Stimulated activated memory B cell treated with anti-CD40 and anti-IgM and Interleukin-4, amounts not matched to agents 10 μg/mL and 1 μg/mL and 100 μg/mL, for 72 hours (primary cell): ENCODE results near the gene HLA-F.
A peak's percentile ranks its signal among the peaks of the same experiment; 100 is the strongest.

Experiments used
- ATAC-seq: fragments of 150-1000 bp; cut with Tn5 transposase; 2 replicates; pipeline ENCODE4 v1.10.0; 2021
- H3K27ac Mint-ChIP-seq: one replicate; pipeline ENCODE4 v1.8.0; 2022; ENCODE audit warnings: mild to moderate bottlenecking, mixed read lengths
- H3K27me3 Mint-ChIP-seq: one replicate; pipeline ENCODE4 v1.8.0; 2022; ENCODE audit warnings: mixed read lengths
- H3K36me3 Mint-ChIP-seq: one replicate; pipeline ENCODE4 v1.8.0; 2022; ENCODE audit warnings: mixed read lengths
- H3K4me1 Mint-ChIP-seq: one replicate; pipeline ENCODE4 v1.8.0; 2022; ENCODE audit warnings: mixed read lengths
- H3K4me3 Mint-ChIP-seq: one replicate; pipeline ENCODE4 v1.8.0; 2022; ENCODE audit warnings: mild to moderate bottlenecking, moderate library complexity, mixed read lengths
- H3K9me3 Mint-ChIP-seq: one replicate; pipeline ENCODE4 v1.8.0; 2022; ENCODE audit warnings: mixed read lengths

Gene HLA-F

DNA sequence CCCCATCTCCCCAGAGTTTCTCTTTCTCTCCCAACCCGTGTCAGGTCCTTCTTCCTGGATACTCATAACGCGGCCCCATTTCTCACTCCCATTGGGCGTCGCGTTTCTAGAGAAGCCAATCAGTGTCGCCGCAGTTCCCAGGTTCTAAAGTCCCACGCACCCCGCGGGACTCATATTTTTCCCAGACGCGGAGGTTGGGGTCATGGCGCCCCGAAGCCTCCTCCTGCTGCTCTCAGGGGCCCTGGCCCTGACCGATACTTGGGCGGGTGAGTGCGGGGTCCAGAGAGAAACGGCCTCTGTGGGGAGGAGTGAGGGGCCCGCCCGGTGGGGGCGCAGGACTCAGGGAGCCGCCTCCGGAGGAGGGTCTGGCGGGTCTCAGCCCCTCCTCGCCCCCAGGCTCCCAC, at the start of gene HLA-F:
HLA-F (plus strand) TSS at position 173 of the 404 bp plus-strand sequence; CDS start at position 203, 30 bp downstream.
- H3K9me3 Mint-ChIP-seq, result no peaks in the 10 kb centered on the region
- H3K4me1 Mint-ChIP-seq, result peaks cover 52% of the 10 kb centered on the region
- H3K4me3 Mint-ChIP-seq, result peak within 1 kb of the TSS; percentile 92
- peak; percentile 98 for ATAC-seq
- H3K27ac Mint-ChIP-seq, result peak within 1 kb of the TSS; percentile 96
- no peaks in the 10 kb centered on the region for H3K27me3 Mint-ChIP-seq
- peaks cover 50% of the 10 kb centered on the region for H3K36me3 Mint-ChIP-seq

- Mint-ChIP-seq H3K27me3 (peaks cover 25% of the 10 kb centered on the region), H3K4me1 (no peaks in the 10 kb centered on the region), H3K36me3 (no peaks in the 10 kb centered on the region), H3K4me3 (no peak overlapping the region), H3K9me3 (no peaks in the 10 kb centered on the region), H3K27ac (no peak overlapping the region)
- ATAC-seq, result no peak
Measured at GRCh38 chr6:29674008-29674407, 49.2 kb upstream of the HLA-F start.

GRCh38 chr6:29675561-29675960, 47.7 kb upstream of the HLA-F start:
- Mint-ChIP-seq H3K27ac (no peak overlapping the region), H3K4me1 (no peaks in the 10 kb centered on the region), H3K4me3 (no peak overlapping the region), H3K9me3 (no peaks in the 10 kb centered on the region), H3K27me3 (peaks cover 26% of the 10 kb centered on the region), H3K36me3 (no peaks in the 10 kb centered on the region)
- no peak for ATAC-seq

GRCh38 chr6:29676981-29677601, 46.1 kb upstream of the HLA-F start:
- Mint-ChIP-seq H3K4me3 (no peak overlapping the region), H3K27me3 (peaks cover 14% of the 10 kb centered on the region), H3K36me3 (no peaks in the 10 kb centered on the region), H3K9me3 (no peaks in the 10 kb centered on the region), H3K4me1 (no peaks in the 10 kb centered on the region), H3K27ac (no peak overlapping the region)
- no peak for ATAC-seq

DNA sequence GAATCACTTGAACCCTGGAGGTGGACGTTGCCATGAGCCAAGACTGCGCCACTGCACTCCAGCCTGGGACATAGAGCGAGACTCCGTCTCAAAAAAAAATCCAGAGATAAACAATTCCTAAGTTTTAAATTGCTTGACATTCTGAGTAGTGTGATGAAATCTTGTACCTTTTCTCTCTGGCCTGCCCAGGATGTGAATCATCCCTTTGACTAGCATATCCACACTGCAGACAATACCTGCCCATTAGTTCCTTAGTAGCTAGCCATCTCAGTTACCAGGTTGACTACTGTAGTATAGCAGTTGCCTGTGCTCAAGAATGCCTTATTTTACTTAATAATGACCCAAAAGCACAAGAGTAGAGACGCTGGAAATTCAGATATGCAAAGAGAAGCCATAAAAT, 45.1 kb upstream of the HLA-F start:
- no peak overlapping the region for H3K27ac Mint-ChIP-seq
- no peaks in the 10 kb centered on the region for H3K36me3 Mint-ChIP-seq
- H3K4me3 Mint-ChIP-seq, result no peak overlapping the region
- ATAC-seq, result no peak
- no peaks in the 10 kb centered on the region for H3K4me1 Mint-ChIP-seq
- no peaks in the 10 kb centered on the region for H3K9me3 Mint-ChIP-seq
- peaks cover 8% of the 10 kb centered on the region for H3K27me3 Mint-ChIP-seq

- Mint-ChIP-seq H3K27ac (no peak overlapping the region), H3K27me3 (peaks cover 8% of the 10 kb centered on the region), H3K9me3 (no peaks in the 10 kb centered on the region), H3K4me1 (no peaks in the 10 kb centered on the region), H3K36me3 (no peaks in the 10 kb centered on the region), H3K4me3 (no peak overlapping the region)
- no peak for ATAC-seq
Measured at GRCh38 chr6:29679962-29680361, 43.3 kb upstream of the HLA-F start.

DNA sequence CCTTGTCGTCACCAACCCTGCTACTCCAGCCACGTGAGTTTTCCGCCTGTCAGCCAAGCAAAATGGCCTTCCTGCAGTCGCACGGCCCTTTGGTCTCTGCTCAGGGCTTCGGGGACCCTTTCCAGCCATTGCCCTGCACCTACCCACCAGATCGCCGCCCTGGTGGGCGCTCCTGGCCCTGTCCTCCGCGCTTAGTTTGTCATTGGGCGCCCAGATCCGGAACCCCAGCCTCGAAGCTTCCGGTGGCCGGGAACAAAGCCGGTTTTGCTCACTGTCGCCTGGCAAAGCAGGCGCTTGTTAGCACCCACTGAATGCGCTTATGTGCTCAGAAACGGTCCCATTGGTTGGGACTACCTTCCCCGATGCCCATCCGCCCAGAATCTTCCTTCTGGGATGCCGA, 42.8 kb upstream of the HLA-F start:
- H3K27me3 Mint-ChIP-seq, result peaks cover 8% of the 10 kb centered on the region

DNA sequence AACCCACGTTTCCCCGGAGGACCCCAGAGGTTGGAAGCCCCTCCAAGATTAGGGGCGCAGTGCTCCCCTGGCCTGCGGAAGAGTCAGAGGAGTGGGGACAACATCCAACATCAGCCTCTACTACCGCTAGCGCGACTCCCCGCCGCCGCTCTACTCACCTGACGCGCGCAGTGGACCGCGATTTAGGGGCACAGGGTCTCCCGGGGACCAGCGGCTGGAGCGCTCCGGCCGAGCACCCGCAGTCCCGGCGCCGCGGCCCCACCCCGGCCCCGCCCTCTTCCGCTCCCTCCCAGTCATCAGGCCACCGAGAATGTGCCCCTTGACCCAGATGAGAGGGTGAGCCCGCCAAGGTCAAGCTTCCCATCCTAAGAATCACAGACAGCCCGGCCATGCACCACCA, 42.3 kb upstream of the HLA-F start, which contains the start of gene ZFP57:
ZFP57 (minus strand) TSS at position 249 of the 400 bp plus-strand sequence. CDS start 4,149 bp downstream, outside the sequence.
- Mint-ChIP-seq H3K36me3 (no peaks in the 10 kb centered on the region), H3K27me3 (peaks cover 8% of the 10 kb centered on the region), H3K9me3 (no peaks in the 10 kb centered on the region), H3K4me1 (no peaks in the 10 kb centered on the region), H3K4me3 (no peak within 1 kb of the TSS), H3K27ac (no peak within 1 kb of the TSS)
- ATAC-seq, result no peak

More for the DNA sequence above, 42.8 kb upstream of the HLA-F start:
- Mint-ChIP-seq H3K4me3 (no peak overlapping the region), H3K4me1 (no peaks in the 10 kb centered on the region), H3K36me3 (no peaks in the 10 kb centered on the region), H3K27ac (no peak overlapping the region), H3K9me3 (no peaks in the 10 kb centered on the region)
- ATAC-seq, result no peak

GRCh38 chr6:29681811-29682210, 41.4 kb upstream of the HLA-F start:
- Mint-ChIP-seq H3K4me1 (no peaks in the 10 kb centered on the region), H3K27me3 (peaks cover 8% of the 10 kb centered on the region), H3K36me3 (no peaks in the 10 kb centered on the region), H3K27ac (no peak overlapping the region), H3K9me3 (no peaks in the 10 kb centered on the region), H3K4me3 (no peak overlapping the region)
- no peak for ATAC-seq

DNA sequence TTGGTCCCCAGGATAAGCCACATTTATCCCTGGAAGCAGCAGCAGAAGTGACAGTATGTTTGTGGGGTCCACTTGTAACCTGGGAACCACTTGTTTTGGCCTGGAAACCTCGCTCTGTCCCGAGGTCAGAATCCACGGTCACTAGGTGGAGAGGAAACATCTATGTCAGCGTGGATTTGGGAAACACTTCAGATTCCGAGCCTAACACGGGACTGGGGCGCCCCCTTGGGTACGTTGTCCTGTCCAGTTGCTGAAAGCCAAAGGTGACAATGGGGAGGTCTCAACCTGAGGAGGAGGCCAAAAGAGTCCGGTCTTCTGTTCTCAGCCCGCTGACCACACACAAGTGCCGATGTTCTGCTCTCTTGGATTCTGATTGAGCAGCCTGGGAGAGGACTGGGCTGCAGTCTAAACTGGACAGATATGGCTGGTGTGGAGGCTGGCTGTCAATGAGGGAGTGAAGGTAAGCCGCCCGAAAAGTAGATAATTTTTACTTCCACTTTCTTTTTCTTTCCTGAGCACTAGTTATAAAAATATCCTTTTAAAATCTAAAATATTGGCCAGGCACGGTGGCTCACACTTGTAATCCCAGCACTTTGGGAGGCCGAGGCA, 37.4 kb upstream of the HLA-F start:
- no peak for ATAC-seq
- H3K36me3 Mint-ChIP-seq, result no peaks in the 10 kb centered on the region
- no peak overlapping the region for H3K27ac Mint-ChIP-seq
- H3K27me3 Mint-ChIP-seq, result peaks cover 9% of the 10 kb centered on the region
- H3K4me3 Mint-ChIP-seq, result no peak overlapping the region
- no peaks in the 10 kb centered on the region for H3K9me3 Mint-ChIP-seq
- H3K4me1 Mint-ChIP-seq, result no peaks in the 10 kb centered on the region

DNA sequence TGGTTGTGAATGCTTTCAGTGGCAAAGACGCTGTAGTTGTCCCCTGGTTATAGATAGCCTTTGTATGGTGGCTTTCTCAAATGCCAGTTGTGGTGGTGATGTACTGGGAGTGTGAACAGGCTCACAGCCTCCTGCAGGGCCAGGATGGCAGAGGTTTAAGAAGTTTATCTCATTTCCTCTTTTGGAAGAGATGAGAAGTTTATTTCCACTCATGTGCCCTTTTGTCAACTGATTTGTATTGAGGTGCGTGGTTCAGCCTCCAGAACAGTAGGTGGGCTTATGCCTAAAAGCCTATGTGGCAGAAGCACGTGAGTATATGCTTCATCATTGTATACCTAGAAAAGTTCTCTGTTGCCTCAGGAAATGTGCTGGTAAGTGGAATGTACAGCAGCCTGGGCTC, 28.6 kb upstream of the HLA-F start:
- H3K27ac Mint-ChIP-seq, result peak overlapping the region; percentile 35
- H3K27me3 Mint-ChIP-seq, result peaks cover 19% of the 10 kb centered on the region
- no peak overlapping the region for H3K4me3 Mint-ChIP-seq
- H3K9me3 Mint-ChIP-seq, result peaks cover 6% of the 10 kb centered on the region
- peak; percentile 91 for ATAC-seq
- peaks cover 10% of the 10 kb centered on the region for H3K4me1 Mint-ChIP-seq
- no peaks in the 10 kb centered on the region for H3K36me3 Mint-ChIP-seq

DNA sequence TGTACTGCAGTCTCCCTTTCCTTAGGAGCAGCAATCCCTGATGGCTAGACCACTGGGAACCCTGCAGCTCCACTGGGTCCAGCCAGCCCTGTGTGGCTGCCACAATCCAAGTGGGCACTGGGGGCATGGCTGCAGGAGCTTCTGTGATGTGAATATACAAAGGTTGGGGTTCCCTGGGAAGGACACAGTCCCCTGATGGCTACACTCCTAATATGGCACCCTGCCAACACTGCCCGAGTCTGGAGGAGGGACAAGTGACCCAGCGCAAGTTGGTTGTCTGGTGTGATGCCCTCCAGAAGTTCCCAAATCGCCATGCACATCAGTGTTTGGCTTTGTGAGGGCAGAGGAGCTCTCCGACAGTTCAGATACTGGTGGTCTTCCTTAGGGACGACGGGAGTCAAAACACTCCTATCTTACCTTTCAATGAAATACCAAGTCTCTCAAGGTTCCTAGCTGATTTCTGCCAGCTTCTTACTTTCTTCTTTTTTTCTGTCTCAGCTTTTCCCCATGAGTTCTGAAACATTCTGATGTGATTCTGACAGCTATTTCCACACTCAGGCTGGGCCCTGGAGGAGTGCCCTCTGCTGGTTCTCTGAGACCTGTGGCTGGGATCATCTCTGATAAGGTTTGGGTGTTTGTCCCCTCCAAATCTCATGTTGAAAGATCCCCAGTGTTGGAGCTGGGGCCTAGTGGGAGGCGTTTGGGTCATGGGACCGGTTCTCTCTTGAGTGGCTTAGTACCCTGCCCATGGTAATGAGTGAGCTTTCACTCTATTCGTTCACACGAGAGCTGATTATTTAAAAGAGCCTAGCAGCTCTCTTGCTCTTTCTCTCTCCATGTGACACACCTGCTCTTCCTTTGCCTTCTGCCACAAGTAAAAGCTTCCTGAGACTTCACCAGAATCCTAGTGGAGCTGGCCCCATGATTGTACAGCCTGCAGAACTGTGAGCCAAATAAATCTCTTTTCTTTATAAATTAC, 26.8 kb upstream of the HLA-F start:
- H3K27ac Mint-ChIP-seq, result no peak overlapping the region

DNA sequence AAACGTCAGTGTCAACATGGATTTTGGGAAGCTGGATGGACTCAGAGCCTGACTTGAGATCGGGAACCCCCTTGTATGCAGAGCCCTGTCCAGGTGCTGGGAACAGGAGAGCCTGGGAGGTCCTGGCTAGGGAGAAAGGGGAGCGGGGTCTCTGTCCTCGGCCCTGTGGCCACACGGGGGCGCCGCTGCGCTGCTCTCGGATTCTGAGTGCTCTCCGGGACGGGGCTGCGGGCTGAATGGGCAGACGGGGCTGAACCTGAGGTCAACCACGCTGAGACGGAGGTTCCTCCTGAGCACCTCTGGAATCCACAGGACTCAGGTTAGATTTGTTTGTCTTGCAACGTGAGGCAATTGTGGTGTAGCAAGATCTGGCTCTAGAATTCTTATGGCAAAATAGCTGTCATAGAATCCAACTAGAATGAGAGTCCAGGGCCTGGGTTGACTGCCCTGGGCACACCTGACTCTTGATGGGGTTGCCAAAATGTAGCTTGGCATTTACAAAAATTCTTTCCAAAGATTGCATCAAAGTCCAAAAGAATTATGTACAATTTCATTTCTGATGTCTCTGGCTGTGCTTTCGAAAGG, 20.6 kb upstream of the HLA-F start:
- H3K9me3 Mint-ChIP-seq, result no peaks in the 10 kb centered on the region
- peaks cover 7% of the 10 kb centered on the region for H3K4me1 Mint-ChIP-seq
- peak; percentile 84 for ATAC-seq
- peaks cover 66% of the 10 kb centered on the region for H3K27me3 Mint-ChIP-seq
- H3K36me3 Mint-ChIP-seq, result no peaks in the 10 kb centered on the region
- H3K27ac Mint-ChIP-seq, result no peak overlapping the region
- no peak overlapping the region for H3K4me3 Mint-ChIP-seq

More for the DNA sequence above, 26.8 kb upstream of the HLA-F start:
- H3K27me3 Mint-ChIP-seq, result peaks cover 33% of the 10 kb centered on the region
- ATAC-seq, result no peak
- H3K36me3 Mint-ChIP-seq, result no peaks in the 10 kb centered on the region
- H3K9me3 Mint-ChIP-seq, result peaks cover 6% of the 10 kb centered on the region
- H3K4me1 Mint-ChIP-seq, result peaks cover 10% of the 10 kb centered on the region
- no peak overlapping the region for H3K4me3 Mint-ChIP-seq

- peaks cover 27% of the 10 kb centered on the region for H3K4me1 Mint-ChIP-seq
- H3K9me3 Mint-ChIP-seq, result no peaks in the 10 kb centered on the region
- H3K27ac Mint-ChIP-seq, result no peak overlapping the region
- H3K27me3 Mint-ChIP-seq, result peaks cover 37% of the 10 kb centered on the region
- ATAC-seq, result no peak
- H3K4me3 Mint-ChIP-seq, result no peak overlapping the region
- no peaks in the 10 kb centered on the region for H3K36me3 Mint-ChIP-seq
Measured at GRCh38 chr6:29705389-29706231, 17.6 kb upstream of the HLA-F start.
